ENCODE results near the gene MAPK11. TPM values are rescaled to one million over a fixed set of nuclear protein-coding genes. Genes with fewer than 3 reads are reported as not detected.

Gene MAPK11
- total RNA-seq, 2 donors from 2014 or later = 3.7 to 4.0 TPM

GRCh38 chr22:50229370-50229769 is 40.8 kb downstream of the MAPK11 start:
- H3K4me1 ChIP-seq = no peaks in the 10 kb centered on the region
- H3K27ac ChIP-seq = no peak overlapping the region
- TF ChIP-seq, protein P1, sequence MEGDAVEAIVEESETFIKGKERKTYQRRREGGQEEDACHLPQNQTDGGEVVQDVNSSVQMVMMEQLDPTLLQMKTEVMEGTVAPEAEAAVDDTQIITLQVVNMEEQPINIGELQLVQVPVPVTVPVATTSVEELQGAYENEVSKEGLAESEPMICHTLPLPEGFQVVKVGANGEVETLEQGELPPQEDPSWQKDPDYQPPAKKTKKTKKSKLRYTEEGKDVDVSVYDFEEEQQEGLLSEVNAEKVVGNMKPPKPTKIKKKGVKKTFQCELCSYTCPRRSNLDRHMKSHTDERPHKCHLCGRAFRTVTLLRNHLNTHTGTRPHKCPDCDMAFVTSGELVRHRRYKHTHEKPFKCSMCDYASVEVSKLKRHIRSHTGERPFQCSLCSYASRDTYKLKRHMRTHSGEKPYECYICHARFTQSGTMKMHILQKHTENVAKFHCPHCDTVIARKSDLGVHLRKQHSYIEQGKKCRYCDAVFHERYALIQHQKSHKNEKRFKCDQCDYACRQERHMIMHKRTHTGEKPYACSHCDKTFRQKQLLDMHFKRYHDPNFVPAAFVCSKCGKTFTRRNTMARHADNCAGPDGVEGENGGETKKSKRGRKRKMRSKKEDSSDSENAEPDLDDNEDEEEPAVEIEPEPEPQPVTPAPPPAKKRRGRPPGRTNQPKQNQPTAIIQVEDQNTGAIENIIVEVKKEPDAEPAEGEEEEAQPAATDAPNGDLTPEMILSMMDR (IDR thresholded peaks at IDR 0.05) = no peak
- no peak for DNase-seq (ENCODE audit: low spot score)
- H3K9me3 ChIP-seq = no peaks in the 10 kb centered on the region
- H3K4me3 ChIP-seq = no peak overlapping the region
- peaks cover 47% of the 10 kb centered on the region for H3K36me3 ChIP-seq
- no peaks in the 10 kb centered on the region for H3K27me3 ChIP-seq

DNA sequence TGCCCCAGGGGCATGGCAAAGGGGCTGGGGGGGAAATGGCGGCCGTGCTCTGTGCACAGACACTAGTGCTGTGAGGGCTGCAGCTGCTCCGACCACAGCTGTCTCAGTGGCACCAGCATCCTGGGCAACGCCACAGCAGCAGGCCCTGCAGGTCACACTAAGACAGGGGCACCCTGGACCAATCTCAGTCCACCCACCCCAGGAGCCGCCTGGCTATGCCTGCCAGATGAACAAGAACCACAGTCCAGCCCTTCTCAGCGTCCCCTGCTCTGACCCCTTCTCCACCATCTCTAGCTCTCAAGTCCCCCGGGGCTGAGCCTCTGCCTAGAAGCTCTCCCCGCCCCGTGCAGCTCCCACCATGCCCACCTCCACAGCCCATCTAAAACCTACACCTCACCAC is 41.8 kb downstream of the MAPK11 start:
- no peak for DNase-seq (ENCODE audit: low spot score)
- no peaks in the 10 kb centered on the region for H3K9me3 ChIP-seq
- H3K27me3 ChIP-seq = no peaks in the 10 kb centered on the region
- TF ChIP-seq, protein P1 (IDR thresholded peaks at IDR 0.05) = no peak
- no peak overlapping the region for H3K27ac ChIP-seq
- H3K4me1 ChIP-seq = no peaks in the 10 kb centered on the region
- H3K4me3 ChIP-seq = no peak overlapping the region
- H3K36me3 ChIP-seq = peaks cover 56% of the 10 kb centered on the region

GRCh38 chr22:50227579-50228215 is 42.5 kb downstream of the MAPK11 start:
- no peaks in the 10 kb centered on the region for H3K4me1 ChIP-seq
- H3K27ac ChIP-seq = no peak overlapping the region
- H3K4me3 ChIP-seq = no peak overlapping the region
- no peaks in the 10 kb centered on the region for H3K9me3 ChIP-seq
- DNase-seq (ENCODE audit: low spot score) = no peak
- H3K36me3 ChIP-seq = peaks cover 57% of the 10 kb centered on the region
- no peaks in the 10 kb centered on the region for H3K27me3 ChIP-seq
- TF ChIP-seq, protein P1 (IDR thresholded peaks at IDR 0.05) = no peak

GRCh38 chr22:50226875-50227165 is 43.4 kb downstream of the MAPK11 start:
- Histone ChIP-seq H3K4me3 (no peak overlapping the region), H3K27me3 (no peaks in the 10 kb centered on the region)

GRCh38 chr22:50226063-50226874 is 43.9 kb downstream of the MAPK11 start:
- Histone ChIP-seq H3K27ac (no peak overlapping the region), H3K36me3 (peaks cover 68% of the 10 kb centered on the region), H3K4me3 (no peak overlapping the region), H3K9me3 (no peaks in the 10 kb centered on the region), H3K4me1 (no peaks in the 10 kb centered on the region), H3K27me3 (no peaks in the 10 kb centered on the region)
- no peak for DNase-seq (ENCODE audit: low spot score)
- TF ChIP-seq, protein P1 (IDR thresholded peaks at IDR 0.05) = no peak

More at GRCh38 chr22:50226875-50227165, 43.4 kb downstream of the MAPK11 start:
- Histone ChIP-seq H3K9me3 (no peaks in the 10 kb centered on the region), H3K4me1 (no peaks in the 10 kb centered on the region), H3K27ac (no peak overlapping the region), H3K36me3 (peaks cover 63% of the 10 kb centered on the region)
- TF ChIP-seq, protein P1 (IDR thresholded peaks at IDR 0.05) = no peak
- no peak for DNase-seq (ENCODE audit: low spot score)

Measured in right atrium auricular region (tissue), 2 donors.